Measurements from ENCODE around the gene DLK2. TPM values are rescaled to one million over a fixed set of nuclear protein-coding genes. Genes with fewer than 3 reads are reported as not detected.

Gene DLK2
- total RNA-seq, 3 donors from 2014 or later: 3.6 to 8.9 TPM; not detected in 1

GRCh38 chr6:43408259-43408658 lies 47.1 kb downstream of the DLK2 start:
- Histone ChIP-seq H3K36me3 (no peaks in the 10 kb centered on the region), H3K4me1 (no peaks in the 10 kb centered on the region), H3K9me3 (no peaks in the 10 kb centered on the region), H3K4me3 (no peak overlapping the region), H3K27me3 (no peaks in the 10 kb centered on the region), H3K27ac (no peak overlapping the region)
- TF ChIP-seq POLR2AphosphoS5 (IDR thresholded peaks at IDR 0.05) (no peak), POLR2A (IDR thresholded peaks at IDR 0.05) (no peak)
- TF ChIP-seq, protein P1, sequence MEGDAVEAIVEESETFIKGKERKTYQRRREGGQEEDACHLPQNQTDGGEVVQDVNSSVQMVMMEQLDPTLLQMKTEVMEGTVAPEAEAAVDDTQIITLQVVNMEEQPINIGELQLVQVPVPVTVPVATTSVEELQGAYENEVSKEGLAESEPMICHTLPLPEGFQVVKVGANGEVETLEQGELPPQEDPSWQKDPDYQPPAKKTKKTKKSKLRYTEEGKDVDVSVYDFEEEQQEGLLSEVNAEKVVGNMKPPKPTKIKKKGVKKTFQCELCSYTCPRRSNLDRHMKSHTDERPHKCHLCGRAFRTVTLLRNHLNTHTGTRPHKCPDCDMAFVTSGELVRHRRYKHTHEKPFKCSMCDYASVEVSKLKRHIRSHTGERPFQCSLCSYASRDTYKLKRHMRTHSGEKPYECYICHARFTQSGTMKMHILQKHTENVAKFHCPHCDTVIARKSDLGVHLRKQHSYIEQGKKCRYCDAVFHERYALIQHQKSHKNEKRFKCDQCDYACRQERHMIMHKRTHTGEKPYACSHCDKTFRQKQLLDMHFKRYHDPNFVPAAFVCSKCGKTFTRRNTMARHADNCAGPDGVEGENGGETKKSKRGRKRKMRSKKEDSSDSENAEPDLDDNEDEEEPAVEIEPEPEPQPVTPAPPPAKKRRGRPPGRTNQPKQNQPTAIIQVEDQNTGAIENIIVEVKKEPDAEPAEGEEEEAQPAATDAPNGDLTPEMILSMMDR (IDR thresholded peaks at IDR 0.05): no peak
- intact Hi-C loops (cut with DNase I; ENCODE audit: low total_unique reads): no loop called here
- DNase-seq (ENCODE audit: low spot score in 2 of 2): no peak

DNA sequence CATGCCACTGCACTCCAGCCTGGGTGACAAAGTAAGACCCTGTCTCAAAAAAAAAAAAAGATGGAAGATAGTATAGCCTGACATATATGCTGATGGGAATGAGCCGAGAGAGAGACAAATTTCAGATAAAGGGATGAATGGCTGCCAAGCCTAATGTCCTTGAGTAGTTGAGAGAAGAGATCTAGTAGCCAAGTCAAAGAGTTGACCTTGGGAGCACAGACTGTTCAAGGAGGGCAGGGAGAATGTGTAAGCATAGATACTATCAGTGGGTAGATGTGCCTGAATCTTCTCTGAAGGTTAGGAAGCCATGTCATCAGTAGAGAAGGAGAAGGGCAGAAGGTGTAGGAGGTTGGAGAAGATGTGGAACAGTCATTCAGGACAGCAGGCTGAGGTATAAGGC lies 48.1 kb downstream of the DLK2 start:
- H3K4me3 ChIP-seq: no peak overlapping the region
- TF ChIP-seq, protein P1 (IDR thresholded peaks at IDR 0.05): no peak
- no peak for TF ChIP-seq POLR2A (IDR thresholded peaks at IDR 0.05)
- no peak for TF ChIP-seq POLR2AphosphoS5 (IDR thresholded peaks at IDR 0.05)
- H3K36me3 ChIP-seq: no peaks in the 10 kb centered on the region
- H3K27me3 ChIP-seq: no peaks in the 10 kb centered on the region
- H3K4me1 ChIP-seq: no peaks in the 10 kb centered on the region
- no peaks in the 10 kb centered on the region for H3K9me3 ChIP-seq
- DNase-seq (ENCODE audit: low spot score in 2 of 2): no peak
- intact Hi-C loops (cut with DNase I; ENCODE audit: low total_unique reads): loop anchor here (1.0 kb wide), 1 partner anchor 8 kb away; no protein-coding TSS in a partner anchor
- no peak overlapping the region for H3K27ac ChIP-seq

GRCh38 chr6:43405354-43405753 lies 50.0 kb downstream of the DLK2 start:
- no peaks in the 10 kb centered on the region for H3K9me3 ChIP-seq
- no peak overlapping the region for H3K27ac ChIP-seq
- no peak for DNase-seq (ENCODE audit: low spot score in 2 of 2)
- no peaks in the 10 kb centered on the region for H3K36me3 ChIP-seq
- no peaks in the 10 kb centered on the region for H3K4me1 ChIP-seq
- TF ChIP-seq, protein P1 (IDR thresholded peaks at IDR 0.05): no peak
- no peak for TF ChIP-seq POLR2A (IDR thresholded peaks at IDR 0.05)
- TF ChIP-seq POLR2AphosphoS5 (IDR thresholded peaks at IDR 0.05): no peak
- H3K27me3 ChIP-seq: no peaks in the 10 kb centered on the region
- no peak overlapping the region for H3K4me3 ChIP-seq
- intact Hi-C loops (cut with DNase I; ENCODE audit: low total_unique reads): no loop called here

DNA sequence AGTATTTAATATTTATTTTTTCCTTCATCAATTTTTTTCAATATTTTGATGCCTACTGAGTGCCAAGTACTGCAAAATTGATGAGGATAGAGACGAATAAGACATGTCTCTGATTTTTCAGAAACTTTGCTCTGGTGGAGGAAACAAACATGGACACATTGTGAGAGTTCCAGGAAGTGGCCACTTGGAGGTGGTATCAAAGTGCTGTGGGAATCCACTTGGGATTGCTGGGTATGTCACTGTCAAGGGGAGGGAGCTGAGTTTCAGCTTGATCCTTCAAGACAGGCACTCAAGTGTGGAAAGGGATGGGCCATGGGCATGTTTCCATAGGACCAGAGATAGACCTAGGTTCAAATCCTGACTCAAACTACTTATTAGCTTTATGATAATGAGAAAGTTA lies 52.5 kb downstream of the DLK2 start:
- Histone ChIP-seq H3K4me1 (no peaks in the 10 kb centered on the region), H3K27me3 (no peaks in the 10 kb centered on the region), H3K9me3 (no peaks in the 10 kb centered on the region), H3K4me3 (no peak overlapping the region), H3K27ac (no peak overlapping the region), H3K36me3 (no peaks in the 10 kb centered on the region)
- DNase-seq (ENCODE audit: low spot score in 2 of 2): no peak
- no peak for TF ChIP-seq POLR2AphosphoS5 (IDR thresholded peaks at IDR 0.05)
- TF ChIP-seq, protein P1 (IDR thresholded peaks at IDR 0.05): no peak
- TF ChIP-seq POLR2A (IDR thresholded peaks at IDR 0.05): no peak
- intact Hi-C loops (cut with DNase I; ENCODE audit: low total_unique reads): no loop called here

- no peak for DNase-seq (ENCODE audit: low spot score in 2 of 2)
- intact Hi-C loops (cut with DNase I; ENCODE audit: low total_unique reads): no loop called here
- Histone ChIP-seq H3K27ac (no peak overlapping the region), H3K36me3 (no peaks in the 10 kb centered on the region), H3K9me3 (no peaks in the 10 kb centered on the region), H3K27me3 (no peaks in the 10 kb centered on the region), H3K4me1 (no peaks in the 10 kb centered on the region), H3K4me3 (no peak overlapping the region)
- TF ChIP-seq POLR2A (IDR thresholded peaks at IDR 0.05): no peak
- TF ChIP-seq, protein P1 (IDR thresholded peaks at IDR 0.05): no peak
- TF ChIP-seq POLR2AphosphoS5 (IDR thresholded peaks at IDR 0.05): no peak
Observed at GRCh38 chr6:43401730-43402129, 53.6 kb downstream of the DLK2 start.

Other genes with a start within 250 kb of the DLK2 start
- gene DNPH1, start 226.1 kb downstream of the DLK2 start, total RNA-seq: 10 to 100 TPM; 46.5 to 61.1 (median 53.7) TPM
- gene TTBK1, start 212.1 kb downstream of the DLK2 start, total RNA-seq: under 1 TPM in 1 of 3 donors, not detected in 2; under 0.01 TPM
- gene SLC22A7, start 157.3 kb downstream of the DLK2 start, total RNA-seq: not detected
- 1 to 10 TPM; 1.6 to 2.1 (median 1.9) TPM for gene CRIP3, start 146.7 kb downstream of the DLK2 start, total RNA-seq
- 10 to 100 TPM; 15.4 to 19.5 (median 17.4) TPM for gene ZNF318, start 85.9 kb downstream of the DLK2 start, total RNA-seq
- gene ABCC10, start 28.0 kb downstream of the DLK2 start, total RNA-seq: 10 to 100 TPM in 2 of 3 donors, 1 to 10 TPM in 1; 9.0 to 19.9 (median 12.1) TPM
- gene TJAP1, start 22.0 kb upstream of the DLK2 start, total RNA-seq: 10 to 100 TPM; 18.6 to 21.8 (median 21.3) TPM
- gene LRRC73, start 54.8 kb upstream of the DLK2 start, total RNA-seq: under 1 TPM in 2 of 3 donors, not detected in 1; 0.29 to 0.33 TPM
- 100 to 1,000 TPM in 1 of 3 donors, 10 to 100 TPM in 2; 89.5 to 100 (median 96.2) TPM for gene YIPF3, start 61.4 kb upstream of the DLK2 start, total RNA-seq
- gene POLR1C, start 61.5 kb upstream of the DLK2 start, total RNA-seq: 10 to 100 TPM; 18.9 to 38.8 (median 38.7) TPM
- gene XPO5, start 120.5 kb upstream of the DLK2 start, total RNA-seq: 10 to 100 TPM; 16.5 to 28.8 (median 27.2) TPM
- gene POLH, start 120.6 kb upstream of the DLK2 start, total RNA-seq: 10 to 100 TPM in 1 of 3 donors, 1 to 10 TPM in 2; 8.6 to 13.0 (median 9.8) TPM
- 10 to 100 TPM; 41.4 to 58.0 (median 43.6) TPM for gene GTPBP2, start 173.7 kb upstream of the DLK2 start, total RNA-seq
- gene MAD2L1BP, start 180.3 kb upstream of the DLK2 start, total RNA-seq: 10 to 100 TPM; 33.4 to 53.0 (median 33.4) TPM
- gene RSPH9, start 189.5 kb upstream of the DLK2 start, total RNA-seq: not detected
- gene MRPS18A, start 232.2 kb upstream of the DLK2 start, total RNA-seq: 10 to 100 TPM; 37.7 to 63.2 (median 40.6) TPM